Measurements from ENCODE around the gene CAD. TPM values are rescaled to one million over a fixed set of nuclear protein-coding genes. Genes with fewer than 3 reads are reported as not detected.

The CAD gene
- total and polyA plus RNA-seq, 9 of the 15 experiments (the other 6 are each of a cell fraction or from before 2014, with no cell fraction given): 7.5 to 126 (median 33.7) TPM

GRCh38 chr2:27217173-27218121 lies at the start of gene CAD (continued):
- TF ChIP-seq, protein P1, sequence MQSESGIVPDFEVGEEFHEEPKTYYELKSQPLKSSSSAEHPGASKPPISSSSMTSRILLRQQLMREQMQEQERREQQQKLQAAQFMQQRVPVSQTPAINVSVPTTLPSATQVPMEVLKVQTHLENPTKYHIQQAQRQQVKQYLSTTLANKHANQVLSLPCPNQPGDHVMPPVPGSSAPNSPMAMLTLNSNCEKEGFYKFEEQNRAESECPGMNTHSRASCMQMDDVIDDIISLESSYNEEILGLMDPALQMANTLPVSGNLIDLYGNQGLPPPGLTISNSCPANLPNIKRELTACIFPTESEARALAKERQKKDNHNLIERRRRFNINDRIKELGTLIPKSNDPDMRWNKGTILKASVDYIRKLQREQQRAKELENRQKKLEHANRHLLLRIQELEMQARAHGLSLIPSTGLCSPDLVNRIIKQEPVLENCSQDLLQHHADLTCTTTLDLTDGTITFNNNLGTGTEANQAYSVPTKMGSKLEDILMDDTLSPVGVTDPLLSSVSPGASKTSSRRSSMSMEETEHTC (IDR thresholded peaks at IDR 0.05): 0 out of 2 replicates have a peak, but pooled peaks have one; percentile 62
- TF ChIP-seq WHSC1 (IDR thresholded peaks at IDR 0.05; ENCODE audit: low read length) (no peak), PHF21A (IDR thresholded peaks at IDR 0.05; ENCODE audit: borderline replicate concordance, low read depth) (no peak), ZNF57 (CRISPR knock-in tag; IDR thresholded peaks at IDR 0.05) (no peak), CBX8 (IDR thresholded peaks at IDR 0.05; ENCODE audit: borderline replicate concordance, extremely low read depth, low read depth, low read length, poor library complexity, severe bottlenecking) (no peak), CHD4 (IDR thresholded peaks at IDR 0.05; ENCODE audit: insufficient read depth, insufficient replicate concordance, low read depth, low read length, poor library complexity, severe bottlenecking) (no peak), ZNF124 (CRISPR knock-in tag; IDR thresholded peaks at IDR 0.05) (no peak), ZNF12 (CRISPR knock-in tag; IDR thresholded peaks at IDR 0.05) (no peak), ASH1L (IDR thresholded peaks at IDR 0.05; ENCODE audit: borderline replicate concordance, low read depth, partially characterized antibody) (no peak), BRD4 (IDR thresholded peaks at IDR 0.05) (peak; percentile 75; the same call in 1 of the 2 replicates), RB1 (IDR thresholded peaks at IDR 0.05; ENCODE audit: low read depth) (peak; percentile 83), ARHGAP35 (IDR thresholded peaks at IDR 0.05; ENCODE audit: partially characterized antibody) (no peak), FOXK1 (CRISPR knock-in tag; IDR thresholded peaks at IDR 0.05; ENCODE audit: borderline replicate concordance) (no peak), TFAM (CRISPR knock-in tag; conservative IDR thresholded peaks at IDR 0.05) (no peak), MAFK (IDR thresholded peaks at IDR 0.05; ENCODE audit: low read length) (no peak), ZNF589 (CRISPR knock-in tag; IDR thresholded peaks at IDR 0.05; ENCODE audit: low read depth) (no peak), ZNF24 (IDR thresholded peaks at IDR 0.05) (no peak), ZC3H11A (IDR thresholded peaks at IDR 0.05; ENCODE audit: low read depth, low read length) (no peak), RREB1 (CRISPR knock-in tag; IDR thresholded peaks at IDR 0.05) (no peak), ZNF778 (CRISPR knock-in tag; IDR thresholded peaks at IDR 0.05) (no peak)
